Endothelial cell of umbilical vein (primary cell): Measurements from ENCODE around the gene LSG1. TPM values are rescaled to one million over a fixed set of nuclear protein-coding genes. Genes with fewer than 3 reads are reported as not detected.

Source experiments
- BruUV-seq: library from RNA; stranded (reverse); fragments of 400-500 nt; replicated peaks from 2 replicates; lab custom pipeline; 2021; lab: Mats Ljungman, UMichigan
- CTCF ChIA-PET: fragments of 300-600, 350-600 bp; sonication (Branson Sonifier 250); formaldehyde crosslinking; loops from one replicate; lab custom pipeline; 2021; ENCODE audit warnings: antibody characterized with exemption, inconsistent platforms; lab: Charles Lee
- POLR2A ChIA-PET: fragments of 300-600, 350-600 bp; sonication (Branson Sonifier 250); formaldehyde crosslinking; loops from one replicate; lab custom pipeline; 2021; ENCODE audit warnings: antibody characterized with exemption, inconsistent platforms; lab: Charles Lee
- DNase-seq: peaks from one replicate; pipeline ENCODE4 v3.0.0-alpha.2; 2011; ENCODE audit warnings: low read depth, low spot score
- FAIRE-seq: peaks from 2 replicates; lab custom pipeline; 2011; peaks lifted over from hg19 to GRCh38; lab: Jason Lieb, UNC
- H2AFZ ChIP-seq: 2 replicates; pipeline ENCODE4 v1.6.0; 2012; ENCODE audit warnings: low read depth, low read length, control low read depth, inconsistent platforms
- H3K27ac ChIP-seq: 2 replicates; pipeline ENCODE4 v1.5.1; 2011; ENCODE audit warnings: low read depth, mild to moderate bottlenecking, control low read depth, low read length, moderate library complexity; ENCODE audit not compliant: insufficient read depth
- H3K27me3 ChIP-seq, 2 experiments: 2 replicates each; pipeline versions ENCODE4 v1.6.0 to v1.6.1; 2011; ENCODE audit warnings: low read length in 2 of 2, mixed read lengths in 1 of 2; ENCODE audit not compliant: control insufficient read depth in 2 of 2, insufficient read depth in 2 of 2
- H3K36me3 ChIP-seq, 2 experiments: 2 replicates in 1 of 2; 3 replicates in 1 of 2; pipeline ENCODE4 v1.5.1; 2011; ENCODE audit warnings: low read length in 2 of 2, mild to moderate bottlenecking in 1 of 2, moderate library complexity in 1 of 2; ENCODE audit not compliant: control insufficient read depth in 2 of 2, insufficient read depth in 2 of 2; ENCODE audit errors: extremely low read depth in 1 of 2
- H3K4me1 ChIP-seq: 3 replicates; pipeline ENCODE4 v1.5.1; 2011; ENCODE audit warnings: mild to moderate bottlenecking, low read length; ENCODE audit not compliant: control insufficient read depth, insufficient read depth; ENCODE audit errors: extremely low read depth
- H3K4me2 ChIP-seq: 2 replicates; pipeline ENCODE4 v1.6.1; 2011; ENCODE audit warnings: low read length, control low read depth, mixed read lengths; ENCODE audit not compliant: insufficient read depth
- H3K4me3 ChIP-seq, 3 experiments: fragments of 200-600 bp in 1 of 3; sonication (generic), shearing (Covaris generic) in 1 of 3; replicated peaks in 1 of 3; 2 replicates each; pipeline ENCODE4 v1.5.1; 2011 to 2016; ENCODE audit warnings: control low read depth in 3 of 3, low read length in 3 of 3, mild to moderate bottlenecking in 2 of 3, inconsistent platforms in 1 of 3, low read depth in 1 of 3, moderate library complexity in 1 of 3; ENCODE audit not compliant: insufficient read depth in 1 of 3
- H3K79me2 ChIP-seq: 2 replicates; pipeline ENCODE4 v1.6.0; 2012; ENCODE audit warnings: low read length, inconsistent platforms; ENCODE audit not compliant: control insufficient read depth, insufficient read depth
- H3K9ac ChIP-seq: replicated peaks from 2 replicates; pipeline ENCODE3; 2011; ENCODE audit warnings: low read length, control low read depth; ENCODE audit not compliant: insufficient read depth; ENCODE audit errors: extremely low read depth
- H3K9me1 ChIP-seq: replicated peaks from 3 replicates; pipeline ENCODE4 v1.6.0; 2011; ENCODE audit warnings: mild to moderate bottlenecking, low read length; ENCODE audit not compliant: control insufficient read depth, insufficient read depth; ENCODE audit errors: extremely low read depth
- H3K9me3 ChIP-seq: replicated peaks from 2 replicates; pipeline ENCODE4 v1.5.1; 2012; ENCODE audit warnings: low read length, inconsistent platforms; ENCODE audit not compliant: control insufficient read depth, insufficient read depth
- H4K20me1 ChIP-seq: replicated peaks from 2 replicates; pipeline ENCODE3; 2011; ENCODE audit warnings: mild to moderate bottlenecking, low read length; ENCODE audit not compliant: control insufficient read depth, insufficient read depth; ENCODE audit errors: extremely low read depth
- CTCF ChIP-seq, 2 donors: IDR thresholded peaks; 1 replicate in 1 of 2; 2 replicates in 1 of 2; pipeline ENCODE4 v1.5.1; 2011; ENCODE audit warnings: low read length in 2 of 2, mild to moderate bottlenecking in 2 of 2, moderate library complexity in 2 of 2, control low read depth in 1 of 2, inconsistent platforms in 1 of 2, low read depth in 1 of 2; ENCODE audit not compliant: insufficient read depth in 1 of 2; ENCODE audit errors: extremely low read depth in 1 of 2
- EZH2 ChIP-seq: IDR thresholded peaks from 2 replicates; pipeline ENCODE4 v1.6.1; 2012; ENCODE audit warnings: borderline replicate concordance, low read depth, mild to moderate bottlenecking, moderate library complexity, low read length, inconsistent platforms; ENCODE audit not compliant: severe bottlenecking
- FOS ChIP-seq: IDR thresholded peaks from 2 replicates; pipeline ENCODE4 v1.6.1; 2011; ENCODE audit warnings: mild to moderate bottlenecking, low read length, moderate library complexity, borderline replicate concordance; ENCODE audit not compliant: insufficient read depth
- MAX ChIP-seq: IDR thresholded peaks from 2 replicates; pipeline ENCODE4 v1.6.1; 2011; ENCODE audit not compliant: insufficient read depth, insufficient read length
- MYC ChIP-seq: IDR thresholded peaks from one replicate; pipeline ENCODE4 v1.6.1; 2011; ENCODE audit warnings: mild to moderate bottlenecking, low read depth, low read length
- POLR2AphosphoS5 ChIP-seq: IDR thresholded peaks from 2 replicates; pipeline ENCODE4 v1.6.1; 2012; ENCODE audit warnings: low read depth, mild to moderate bottlenecking, control low read depth, low read length, moderate library complexity; ENCODE audit not compliant: insufficient read depth
- dilution Hi-C: fragments of 300-500 bp; cut with MboI; formaldehyde crosslinking; loops from one replicate; pipeline ENCODE4 v1.15.0; 2019; ENCODE audit warnings: low sequenced_read_pairs; ENCODE audit not compliant: extremely low pct_ligation_motif_present
- intact Hi-C: fragments of 100-400 bp; cut with micrococcal nuclease; formaldehyde crosslinking; loops from one replicate; pipeline ENCODE4 v1.10.0; 2022
- polyA plus RNA-seq, 4 experiments: library from polyadenylated mRNA; depleted of rRNA in 3 of 4; stranded (reverse) in 3 of 4; unstranded in 1 of 4; fragments of >200 nt; gene quantifications; 2 replicates each; pipeline versions ENCODE4 v1.2.1 to v1.2.3, GENCODE V29; 2011 to 2012; ENCODE audit warnings: missing spikeins in 1 of 4
- total RNA-seq: library from RNA; stranded (reverse); gene quantifications from 2 replicates; pipeline ENCODE4 v1.2.3, GENCODE V29; 2021

The LSG1 gene
- total and polyA plus RNA-seq, 2 donors (not counting 3 experiments of a cell fraction or from before 2014, with no cell fraction given), result 50.0 to 52.7 TPM

GRCh38 chr3:194617143-194617671 lies 54.8 kb downstream of the LSG1 start:
- dilution Hi-C loops, result no loop called here
- Histone ChIP-seq H3K9ac (no peak overlapping the region), H3K4me2 (no peak overlapping the region), H3K4me1 (no peaks in the 10 kb centered on the region), H3K9me1 (no peaks in the 10 kb centered on the region), H3K27ac (no peak overlapping the region), H3K36me3 (peaks cover 9 to 42% of the 10 kb centered on the region in 2 experiments), H3K79me2 (no peaks in the 10 kb centered on the region), H3K4me3 (no peak overlapping the region), H3K9me3 (no peaks in the 10 kb centered on the region), H4K20me1 (no peaks in the 10 kb centered on the region), H2AFZ (no peak overlapping the region), H3K27me3 (no peaks in the 10 kb centered on the region)
- ChIA-PET CTCF (interaction anchor here (1.1 to 1.7 kb wide), 2 partner anchors 23 kb away, joined by 3 to 6 read pairs; no protein-coding TSS in a partner anchor), POLR2A (no interaction called here)
- intact Hi-C loops, result no loop called here
- DNase-seq (no peak), FAIRE-seq (no peak)
- BruUV-seq, result no TSS peak
- TF ChIP-seq POLR2AphosphoS5 (no peak), MAX (no peak), EZH2 (no peak), MYC (no peak), FOS (no peak), CTCF (IDR thresholded peaks at IDR 0.05; ENCODE audit: extremely low read depth in 1 of 2, insufficient read depth in 1 of 2, low read depth in 1 of 2, low read length in 2 of 2) (no peak)
